Vagina (tissue), 2 donors: ENCODE data around the gene MAPKAPK5.

Experiments used
- CTCF ChIP-seq, 3 experiments: fragments of 450-650 bp in 2 of 3; fragments of 200-600 bp in 1 of 3; sonication (generic) in 1 of 3; IDR thresholded peaks; one replicate each; pipeline ENCODE4 v1.5.1; 2017 to 2019; ENCODE audit warnings: antibody characterized with exemption in 3 of 3, mild to moderate bottlenecking in 2 of 3, moderate library complexity in 2 of 3
- POLR2A ChIP-seq, 2 donors: fragments of 450-650 bp; IDR thresholded peaks; one replicate each; pipeline ENCODE4 v1.6.1; 2017; ENCODE audit warnings: antibody characterized with exemption in 2 of 2, mild to moderate bottlenecking in 2 of 2, moderate library complexity in 2 of 2
- POLR2AphosphoS5 ChIP-seq, 2 donors: sonication (generic); formaldehyde crosslinking; IDR thresholded peaks; one replicate each; pipeline ENCODE4 v1.9.0; 2017; ENCODE audit warnings: antibody characterized with exemption in 2 of 2, mild to moderate bottlenecking in 2 of 2, low read depth in 1 of 2; ENCODE audit not compliant: insufficient read depth in 1 of 2

GRCh38 chr12:111943929-111944328 is 101.9 kb downstream of the MAPKAPK5 start:
- TF ChIP-seq CTCF (IDR thresholded peaks at IDR 0.05), result no peak
- no peak for TF ChIP-seq POLR2A (IDR thresholded peaks at IDR 0.05)
- no peak for TF ChIP-seq POLR2AphosphoS5 (IDR thresholded peaks at IDR 0.05; ENCODE audit: insufficient read depth in 1 of 2, low read depth in 1 of 2)
